Smooth muscle cell (in vitro differentiated cells): ENCODE results near the gene VAV2. TPM values are rescaled to one million over a fixed set of nuclear protein-coding genes. Genes with fewer than 3 reads are reported as not detected.

Experiments
- DNase-seq: peaks from one replicate; lab custom pipeline; 2025; ENCODE audit not compliant: unreplicated experiment; lab: John Stamatoyannopoulos, UW
- H2AFZ ChIP-seq: fragments of 200-600 bp; sonication (generic); 2 replicates; pipeline ENCODE4 v1.6.0; 2016; ENCODE audit warnings: antibody characterized with exemption, low read depth, mild to moderate bottlenecking
- H3F3A ChIP-seq: fragments of 200-600 bp; sonication (generic); 2 replicates; pipeline ENCODE4 v1.6.0; 2017; ENCODE audit warnings: antibody characterized with exemption, low read depth
- H3K27ac ChIP-seq: fragments of 200-600 bp; sonication (generic); 2 replicates; pipeline ENCODE4 v1.5.1; 2016; ENCODE audit warnings: low read depth, mild to moderate bottlenecking
- H3K27me3 ChIP-seq: fragments of 200-600 bp; sonication (generic); 2 replicates; pipeline ENCODE4 v1.6.1; 2016; ENCODE audit warnings: low read depth, mild to moderate bottlenecking
- H3K36me3 ChIP-seq: fragments of 200-600 bp; sonication (generic); 2 replicates; pipeline ENCODE4 v1.5.1; 2016; ENCODE audit warnings: low read depth
- H3K4me1 ChIP-seq: fragments of 200-600 bp; sonication (generic); 2 replicates; pipeline ENCODE4 v1.5.1; 2016; ENCODE audit warnings: low read depth
- H3K4me2 ChIP-seq: fragments of 200-600 bp; sonication (generic); 2 replicates; pipeline ENCODE4 v1.6.0; 2016; ENCODE audit warnings: mild to moderate bottlenecking
- H3K4me3 ChIP-seq: fragments of 200-600 bp; sonication (generic); 2 replicates; pipeline ENCODE4 v1.5.1; 2016; ENCODE audit warnings: mild to moderate bottlenecking
- H3K79me2 ChIP-seq: fragments of 200-600 bp; sonication (generic); 2 replicates; pipeline ENCODE4 v1.6.0; 2016; ENCODE audit warnings: low read depth, mild to moderate bottlenecking
- H3K9ac ChIP-seq: fragments of 200-600 bp; sonication (generic); 2 replicates; pipeline ENCODE4 v1.6.0; 2016; ENCODE audit warnings: low read depth
- H3K9me3 ChIP-seq: fragments of 200-600 bp; sonication (generic); replicated peaks from 2 replicates; pipeline ENCODE4 v1.5.1; 2016; ENCODE audit warnings: low read depth
- H4K20me1 ChIP-seq: fragments of 200-600 bp; sonication (generic); 2 replicates; pipeline ENCODE4 v1.6.0; 2016; ENCODE audit warnings: low read depth
- CTCF ChIP-seq: fragments of 200-600 bp; sonication (generic); IDR thresholded peaks from 2 replicates; pipeline ENCODE4 v1.5.1; 2017; ENCODE audit warnings: borderline replicate concordance, mild to moderate bottlenecking, antibody characterized with exemption; ENCODE audit not compliant: insufficient read depth, poor library complexity, severe bottlenecking
- WGBS: methylation state at CpG from one replicate; pipeline ENCODE4 v1.1.7; 2016; ENCODE audit warnings: low lambda C conversion rate; 5-methylcytosine and 5-hydroxymethylcytosine counted together
- polyA plus RNA-seq: library from polyadenylated mRNA; unstranded; fragments of >200 nt; fragmentation: Nextera tagmentation; extraction: Ambion mirVana; gene quantifications from 2 replicates; pipeline ENCODE4 v1.2.1, GENCODE V29; 2016
- total RNA-seq: library from RNA; depleted of rRNA; stranded (reverse); fragments of >200 nt; gene quantifications from 2 replicates; pipeline ENCODE4 v1.2.3, GENCODE V29; 2014

VAV2 gene
- total and polyA plus RNA-seq, 2 experiments from 2014 or later, result 26.2 to 35.3 TPM

GRCh38 chr9:133975511-133975910 lies 16.6 kb downstream of the VAV2 start:
- Histone ChIP-seq H3K4me1 (peaks cover 25% of the 10 kb centered on the region), H3K4me3 (no peak overlapping the region), H3K27ac (no peak overlapping the region), H3K9me3 (no peaks in the 10 kb centered on the region), H3K36me3 (no peaks in the 10 kb centered on the region), H3K79me2 (peaks cover 100% of the 10 kb centered on the region), H3F3A (no peaks in the 10 kb centered on the region), H3K9ac (no peak overlapping the region), H4K20me1 (peaks cover 100% of the 10 kb centered on the region), H3K27me3 (no peaks in the 10 kb centered on the region), H2AFZ (no peak overlapping the region), H3K4me2 (no peak overlapping the region)
- TF ChIP-seq CTCF, result no peak
- WGBS, result 94% methylated on average over 3 of the region's 3 CpGs
- no peak for DNase-seq

GRCh38 chr9:133974631-133975341 lies 17.3 kb downstream of the VAV2 start:
- Histone ChIP-seq H3K4me3 (no peak overlapping the region), H4K20me1 (peaks cover 100% of the 10 kb centered on the region), H3K27ac (no peak overlapping the region), H3K4me1 (peaks cover 21% of the 10 kb centered on the region), H3K4me2 (no peak overlapping the region), H3K9ac (no peak overlapping the region), H3K36me3 (no peaks in the 10 kb centered on the region), H3K79me2 (peaks cover 100% of the 10 kb centered on the region), H2AFZ (no peak overlapping the region), H3K27me3 (no peaks in the 10 kb centered on the region), H3F3A (no peaks in the 10 kb centered on the region), H3K9me3 (no peaks in the 10 kb centered on the region)
- no peak for DNase-seq
- WGBS, result 91% methylated on average over 20 of the region's 20 CpGs
- TF ChIP-seq CTCF, result no peak

- no peak overlapping the region for H3K27ac ChIP-seq
- H3K9me3 ChIP-seq, result no peaks in the 10 kb centered on the region
- no peaks in the 10 kb centered on the region for H3K36me3 ChIP-seq
- H3K4me2 ChIP-seq, result no peak overlapping the region
- no peak for DNase-seq
- H3K9ac ChIP-seq, result no peak overlapping the region
- peaks cover 13% of the 10 kb centered on the region for H3K4me1 ChIP-seq
- H2AFZ ChIP-seq, result no peak overlapping the region
- TF ChIP-seq CTCF, result no peak
- H4K20me1 ChIP-seq, result peaks cover 100% of the 10 kb centered on the region
- H3F3A ChIP-seq, result no peaks in the 10 kb centered on the region
- H3K4me3 ChIP-seq, result no peak overlapping the region
- WGBS, result 88% methylated on average over 22 of the region's 22 CpGs
- H3K27me3 ChIP-seq, result no peaks in the 10 kb centered on the region
- peaks cover 100% of the 10 kb centered on the region for H3K79me2 ChIP-seq
Measured at GRCh38 chr9:133973791-133974630, 18.1 kb downstream of the VAV2 start.
